ENCODE measurements around the gene TNRC18.

The TNRC18 gene

DNA sequence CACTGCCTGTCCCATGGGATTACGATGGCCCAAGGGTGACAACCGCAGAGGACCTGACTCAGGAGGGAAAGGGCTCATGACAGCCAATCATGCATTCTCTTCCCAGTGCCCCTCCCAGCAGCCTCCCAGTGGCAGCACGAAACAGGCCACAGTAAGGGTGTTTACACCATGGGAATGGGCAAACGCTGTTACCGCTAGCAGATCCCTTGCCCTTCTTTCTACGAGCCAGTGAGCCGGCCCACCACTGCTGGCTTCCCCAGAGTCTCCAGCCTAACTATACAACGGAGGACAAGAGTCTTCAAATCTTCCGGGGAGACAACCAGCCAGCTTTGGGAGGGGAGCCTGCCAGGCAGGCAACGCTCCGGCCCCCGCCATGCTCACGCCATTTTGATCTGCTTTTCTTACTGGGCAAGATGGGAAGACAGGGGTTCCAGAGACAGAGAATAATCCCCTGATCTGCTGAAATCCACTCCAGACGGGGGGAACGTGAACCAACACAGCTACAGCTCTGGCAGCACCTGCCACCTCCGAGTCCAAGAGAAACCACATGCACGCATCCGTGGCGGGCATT lies 71.1 kb downstream of the TNRC18 start:
- H3K4me3 ChIP-seq (ENCODE audit: low read length): no peak overlapping the region
- peak overlapping the region; percentile 19 for H3K27ac ChIP-seq (ENCODE audit: low read depth, low read length)
- H3K4me1 ChIP-seq (ENCODE audit: control insufficient read depth, insufficient read depth, low read length): peaks cover 25% of the 10 kb centered on the region
- H3K36me3 ChIP-seq (ENCODE audit: control insufficient read depth, insufficient read depth, low read length): peaks cover 28% of the 10 kb centered on the region
- no peak overlapping the region for H3K9ac ChIP-seq (ENCODE audit: low read length)
- no peaks in the 10 kb centered on the region for H3K27me3 ChIP-seq (ENCODE audit: control insufficient read depth, insufficient read depth, low read length)

DNA sequence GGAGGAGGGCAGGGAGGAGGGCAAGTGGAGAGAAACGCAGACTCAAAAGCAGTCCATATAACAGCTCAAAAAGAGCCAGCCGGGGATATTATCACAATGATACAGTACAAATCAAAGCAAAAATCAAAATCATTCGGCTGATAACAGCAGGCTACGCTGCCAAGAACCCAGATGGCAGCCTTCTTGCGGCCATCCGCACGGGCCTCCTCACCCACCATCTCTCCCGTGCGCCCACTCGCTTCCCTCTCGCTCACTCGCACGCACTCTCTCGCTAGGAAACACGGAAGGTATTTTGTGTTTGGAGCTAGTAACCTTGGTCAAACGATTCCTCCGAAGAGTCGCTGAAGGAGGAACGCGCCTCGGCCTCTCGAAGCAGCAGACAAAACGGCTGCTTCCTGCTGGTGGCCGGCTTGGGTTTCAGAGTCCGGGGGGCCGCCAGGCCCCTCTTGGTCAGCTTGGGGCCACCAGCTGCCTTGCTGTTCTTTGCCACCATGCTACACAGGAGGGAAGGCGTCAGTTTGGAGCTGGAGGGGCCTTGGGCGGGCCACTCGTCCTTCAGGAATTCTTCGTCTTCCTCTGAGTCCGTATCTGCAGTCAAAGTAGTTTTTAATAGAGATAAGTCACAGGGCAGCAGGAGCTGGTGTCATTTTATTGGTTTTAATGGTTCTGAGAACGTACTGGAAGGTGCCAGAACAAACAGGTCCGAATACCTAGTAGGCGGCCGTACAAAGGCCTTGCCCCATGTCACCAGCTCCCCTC lies 71.9 kb downstream of the TNRC18 start:
- Histone ChIP-seq H3K27ac (ENCODE audit: low read depth, low read length) (no peak overlapping the region), H3K9ac (ENCODE audit: low read length) (no peak overlapping the region), H3K36me3 (ENCODE audit: control insufficient read depth, insufficient read depth, low read length) (peaks cover 20% of the 10 kb centered on the region), H3K27me3 (ENCODE audit: control insufficient read depth, insufficient read depth, low read length) (no peaks in the 10 kb centered on the region), H3K4me3 (ENCODE audit: low read length) (no peak overlapping the region), H3K4me1 (ENCODE audit: control insufficient read depth, insufficient read depth, low read length) (peaks cover 25% of the 10 kb centered on the region)

DNA sequence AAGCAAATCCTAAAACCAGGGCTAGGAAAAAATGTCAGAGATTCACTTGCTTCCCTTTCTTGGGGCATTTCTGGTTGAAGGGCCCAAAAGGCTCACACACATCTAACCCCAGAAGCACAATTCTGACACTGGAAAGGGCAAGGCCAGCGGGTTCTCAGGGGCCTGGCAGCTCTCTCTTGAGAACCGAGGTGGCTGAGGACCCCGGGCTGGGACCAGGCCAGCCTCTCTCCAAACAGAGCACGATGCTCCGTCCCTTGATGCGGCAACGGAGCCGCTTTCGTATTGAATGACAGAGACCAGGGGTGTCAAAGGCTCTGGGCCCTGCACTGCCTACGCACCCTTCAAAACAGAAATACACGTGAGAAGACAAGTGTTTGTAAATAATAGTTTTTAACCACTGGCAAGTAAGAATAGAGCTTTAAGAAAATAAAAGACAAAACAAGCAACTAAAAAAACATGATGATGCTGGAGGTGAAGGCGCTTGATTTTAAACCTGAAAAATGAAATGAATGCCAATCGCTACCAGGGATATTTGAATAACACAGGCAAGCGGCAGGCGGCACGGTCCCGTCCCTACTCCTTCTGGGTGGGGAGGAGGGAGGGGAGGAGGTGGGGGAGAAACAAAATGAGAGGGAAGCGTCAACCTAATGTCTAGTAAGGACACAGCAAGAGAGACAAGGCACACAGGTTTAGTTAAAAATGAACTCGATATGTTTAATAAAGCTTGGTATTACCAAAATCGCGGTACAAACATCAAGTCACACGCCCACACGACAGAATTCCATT lies 72.8 kb downstream of the TNRC18 start:
- Histone ChIP-seq H3K36me3 (ENCODE audit: control insufficient read depth, insufficient read depth, low read length) (peaks cover 17% of the 10 kb centered on the region), H3K4me3 (ENCODE audit: low read length) (no peak overlapping the region), H3K9ac (ENCODE audit: low read length) (no peak overlapping the region), H3K27me3 (ENCODE audit: control insufficient read depth, insufficient read depth, low read length) (no peaks in the 10 kb centered on the region), H3K4me1 (ENCODE audit: control insufficient read depth, insufficient read depth, low read length) (peaks cover 20% of the 10 kb centered on the region), H3K27ac (ENCODE audit: low read depth, low read length) (peak overlapping the region; percentile 54)

DNA sequence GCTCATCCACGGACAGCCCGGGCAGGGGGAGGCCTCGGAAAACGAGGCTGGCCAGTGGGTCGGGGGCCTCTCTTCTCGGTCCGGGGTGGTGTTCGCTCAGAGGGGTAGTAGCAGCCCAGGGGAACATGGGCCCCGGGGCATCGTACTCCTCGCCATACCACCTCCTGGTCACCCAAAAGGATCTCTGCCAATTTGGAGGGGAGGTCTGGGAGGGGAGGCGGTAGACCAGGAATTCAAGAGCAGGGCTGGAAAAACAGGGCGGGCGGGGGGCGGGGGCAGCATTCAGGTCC lies 73.5 kb downstream of the TNRC18 start:
- H3K4me3 ChIP-seq (ENCODE audit: low read length): no peak overlapping the region
- H3K4me1 ChIP-seq (ENCODE audit: control insufficient read depth, insufficient read depth, low read length): peaks cover 16% of the 10 kb centered on the region
- no peak overlapping the region for H3K9ac ChIP-seq (ENCODE audit: low read length)
- H3K27ac ChIP-seq (ENCODE audit: low read depth, low read length): peak overlapping the region; percentile 54
- no peaks in the 10 kb centered on the region for H3K27me3 ChIP-seq (ENCODE audit: control insufficient read depth, insufficient read depth, low read length)
- peaks cover 21% of the 10 kb centered on the region for H3K36me3 ChIP-seq (ENCODE audit: control insufficient read depth, insufficient read depth, low read length)

- Histone ChIP-seq H3K4me1 (ENCODE audit: control insufficient read depth, insufficient read depth, low read length) (peaks cover 11% of the 10 kb centered on the region), H3K27ac (ENCODE audit: low read depth, low read length) (peak overlapping the region; percentile 54), H3K9ac (ENCODE audit: low read length) (no peak overlapping the region), H3K27me3 (ENCODE audit: control insufficient read depth, insufficient read depth, low read length) (no peaks in the 10 kb centered on the region), H3K4me3 (ENCODE audit: low read length) (no peak overlapping the region), H3K36me3 (ENCODE audit: control insufficient read depth, insufficient read depth, low read length) (peaks cover 26% of the 10 kb centered on the region)
Measured at GRCh38 chr7:5349437-5350173, 74.0 kb downstream of the TNRC18 start.

GRCh38 chr7:5349005-5349380 lies 74.6 kb downstream of the TNRC18 start:
- peaks cover 6% of the 10 kb centered on the region for H3K4me1 ChIP-seq (ENCODE audit: control insufficient read depth, insufficient read depth, low read length)

DNA sequence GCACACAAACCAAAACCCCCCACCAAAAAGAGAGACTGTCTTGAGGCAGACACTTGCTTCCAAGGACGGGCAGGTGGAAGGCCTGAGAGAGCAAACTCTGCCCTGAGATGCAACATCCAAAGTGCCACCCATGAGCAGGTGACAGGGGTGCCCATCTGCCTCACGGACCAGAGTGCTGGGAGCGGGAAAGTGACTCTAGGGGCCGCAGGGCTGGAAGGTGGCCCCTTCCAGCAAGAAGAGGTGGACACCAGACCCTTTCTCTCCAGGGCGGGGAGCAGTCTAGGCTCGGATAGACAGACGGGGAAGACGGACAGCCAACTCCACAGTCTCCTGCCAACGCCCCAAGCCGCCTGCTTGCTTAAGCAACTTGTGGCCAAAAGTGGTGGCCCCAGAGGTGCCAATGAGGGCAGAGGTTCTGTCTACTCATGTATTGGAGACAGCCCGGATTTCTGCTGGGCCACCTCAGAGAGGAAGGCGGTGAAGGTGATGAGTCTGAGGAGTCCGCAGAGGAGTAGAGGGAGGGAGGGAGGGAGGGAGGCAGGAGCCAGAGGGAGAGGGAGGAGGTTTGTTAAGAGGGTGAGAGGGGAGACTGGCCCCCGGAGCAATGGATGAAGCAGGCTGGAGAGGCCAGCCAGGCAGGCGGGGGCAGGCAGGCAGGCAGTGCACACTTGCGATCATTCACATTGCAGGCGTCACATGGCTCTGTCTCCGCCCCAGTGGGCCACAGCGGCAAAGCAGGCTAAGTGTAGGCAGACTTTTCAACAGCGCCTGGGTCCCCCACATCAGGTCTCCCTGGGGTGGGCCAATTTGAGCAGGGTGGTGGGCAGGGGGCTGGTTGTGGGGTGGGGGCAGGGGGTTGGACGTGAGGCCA lies 75.3 kb downstream of the TNRC18 start:
- no peaks in the 10 kb centered on the region for H3K27me3 ChIP-seq (ENCODE audit: control insufficient read depth, insufficient read depth, low read length)
- H3K4me3 ChIP-seq (ENCODE audit: low read length): no peak overlapping the region
- H3K27ac ChIP-seq (ENCODE audit: low read depth, low read length): peak overlapping the region; percentile 12
- peaks cover 2% of the 10 kb centered on the region for H3K4me1 ChIP-seq (ENCODE audit: control insufficient read depth, insufficient read depth, low read length)
- peaks cover 36% of the 10 kb centered on the region for H3K36me3 ChIP-seq (ENCODE audit: control insufficient read depth, insufficient read depth, low read length)
- H3K9ac ChIP-seq (ENCODE audit: low read length): no peak overlapping the region

More at GRCh38 chr7:5349005-5349380, 74.6 kb downstream of the TNRC18 start:
- Histone ChIP-seq H3K27me3 (ENCODE audit: control insufficient read depth, insufficient read depth, low read length) (no peaks in the 10 kb centered on the region), H3K36me3 (ENCODE audit: control insufficient read depth, insufficient read depth, low read length) (peaks cover 32% of the 10 kb centered on the region), H3K4me3 (ENCODE audit: low read length) (no peak overlapping the region), H3K9ac (ENCODE audit: low read length) (no peak overlapping the region), H3K27ac (ENCODE audit: low read depth, low read length) (peak overlapping the region; percentile 64)

GRCh38 chr7:5345671-5346070 lies 78.0 kb downstream of the TNRC18 start:
- Histone ChIP-seq H3K27me3 (ENCODE audit: control insufficient read depth, insufficient read depth, low read length) (no peaks in the 10 kb centered on the region), H3K4me1 (ENCODE audit: control insufficient read depth, insufficient read depth, low read length) (peaks cover 2% of the 10 kb centered on the region), H3K36me3 (ENCODE audit: control insufficient read depth, insufficient read depth, low read length) (peaks cover 37% of the 10 kb centered on the region), H3K4me3 (ENCODE audit: low read length) (no peak overlapping the region), H3K9ac (ENCODE audit: low read length) (no peak overlapping the region), H3K27ac (ENCODE audit: low read depth, low read length) (no peak overlapping the region)

- Histone ChIP-seq H3K27me3 (ENCODE audit: control insufficient read depth, insufficient read depth, low read length) (no peaks in the 10 kb centered on the region), H3K4me1 (ENCODE audit: control insufficient read depth, insufficient read depth, low read length) (peaks cover 2% of the 10 kb centered on the region), H3K9ac (ENCODE audit: low read length) (no peak overlapping the region), H3K4me3 (ENCODE audit: low read length) (no peak overlapping the region), H3K36me3 (ENCODE audit: control insufficient read depth, insufficient read depth, low read length) (peaks cover 38% of the 10 kb centered on the region), H3K27ac (ENCODE audit: low read depth, low read length) (no peak overlapping the region)
Measured at GRCh38 chr7:5345171-5345570, 78.5 kb downstream of the TNRC18 start.

DNA sequence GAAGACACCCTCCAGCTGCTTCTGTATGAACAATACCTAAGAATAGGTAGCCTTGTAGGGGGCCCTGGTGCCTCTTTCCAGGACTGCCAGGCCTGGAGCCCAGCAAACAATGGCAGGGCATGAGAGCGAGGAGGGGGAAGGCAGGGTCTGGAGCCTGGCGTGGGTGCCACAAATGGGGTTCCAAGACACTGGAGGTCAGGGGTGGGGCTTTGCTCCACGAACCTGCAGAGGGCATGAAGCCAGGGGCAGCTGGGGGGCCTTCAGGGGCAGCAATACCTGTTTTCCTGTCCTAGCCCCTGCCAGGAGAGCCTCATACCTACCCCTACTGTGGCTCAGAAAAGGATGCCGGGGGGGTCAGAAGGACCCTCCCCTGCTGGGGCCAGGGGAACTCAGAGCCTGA lies 79.3 kb downstream of the TNRC18 start:
- Histone ChIP-seq H3K4me3 (ENCODE audit: low read length) (no peak overlapping the region), H3K9ac (ENCODE audit: low read length) (no peak overlapping the region), H3K36me3 (ENCODE audit: control insufficient read depth, insufficient read depth, low read length) (peaks cover 39% of the 10 kb centered on the region), H3K27me3 (ENCODE audit: control insufficient read depth, insufficient read depth, low read length) (no peaks in the 10 kb centered on the region), H3K4me1 (ENCODE audit: control insufficient read depth, insufficient read depth, low read length) (peaks cover 2% of the 10 kb centered on the region), H3K27ac (ENCODE audit: low read depth, low read length) (no peak overlapping the region)

- Histone ChIP-seq H3K4me3 (ENCODE audit: low read length) (no peak overlapping the region), H3K27me3 (ENCODE audit: control insufficient read depth, insufficient read depth, low read length) (no peaks in the 10 kb centered on the region), H3K27ac (ENCODE audit: low read depth, low read length) (no peak overlapping the region), H3K4me1 (ENCODE audit: control insufficient read depth, insufficient read depth, low read length) (no peaks in the 10 kb centered on the region), H3K36me3 (ENCODE audit: control insufficient read depth, insufficient read depth, low read length) (peaks cover 40% of the 10 kb centered on the region), H3K9ac (ENCODE audit: low read length) (no peak overlapping the region)
Measured at GRCh38 chr7:5343884-5344283, 79.8 kb downstream of the TNRC18 start.

Measured in rectal smooth muscle tissue (tissue), 1 donor.